GM12892 (cell line): ENCODE data around the gene DHRSX.
"Not testable (repeated sequence)": the region's sequence is repeated elsewhere in the genome, so short reads cannot be mapped to it uniquely, and the experiment has no call there.

ENCODE experiments used
- DNase-seq: peaks from one replicate; pipeline ENCODE4 v3.0.0; 2011; ENCODE audit not compliant: insufficient read length
- FAIRE-seq: peaks from 2 replicates; lab custom pipeline; 2011; peaks lifted over from hg19 to GRCh38; lab: Jason Lieb, UNC
- POLR2A ChIP-seq: IDR thresholded peaks from 2 replicates; pipeline ENCODE4 v1.6.1; 2011; ENCODE audit warnings: low read depth, low read length, control low read depth
- POLR2AphosphoS5 ChIP-seq: IDR thresholded peaks from 2 replicates; pipeline ENCODE4 v1.6.1; 2011; ENCODE audit warnings: low read depth, low read length, control low read depth
- TAF1 ChIP-seq: IDR thresholded peaks from 2 replicates; pipeline ENCODE4 v1.6.1; 2011; ENCODE audit warnings: low read depth, mild to moderate bottlenecking, control low read depth, low read length, borderline replicate concordance

The DHRSX gene

DNA sequence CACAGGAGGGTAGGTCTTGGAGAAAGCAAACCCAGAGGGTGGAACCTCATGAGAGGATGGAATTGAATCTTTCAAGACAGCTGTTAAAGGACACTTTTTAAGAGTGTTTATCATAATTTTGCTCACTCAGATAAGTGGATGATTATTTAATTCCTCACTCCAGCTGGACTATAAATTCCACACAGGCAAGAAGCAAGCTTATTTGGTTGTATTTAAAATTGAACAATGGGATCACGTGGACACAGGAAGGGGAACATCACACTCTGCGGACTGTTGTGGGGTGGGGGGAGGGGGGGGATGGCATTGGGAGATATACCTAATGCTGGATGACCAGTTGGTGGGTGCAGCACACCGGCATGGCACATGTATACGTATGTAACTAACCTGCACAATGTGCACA is 116.3 kb downstream of the DHRSX start:
- no peak for FAIRE-seq
- TF ChIP-seq POLR2AphosphoS5: no peak
- no peak for TF ChIP-seq POLR2A
- no peak for TF ChIP-seq TAF1
- DNase-seq: no peak

DNA sequence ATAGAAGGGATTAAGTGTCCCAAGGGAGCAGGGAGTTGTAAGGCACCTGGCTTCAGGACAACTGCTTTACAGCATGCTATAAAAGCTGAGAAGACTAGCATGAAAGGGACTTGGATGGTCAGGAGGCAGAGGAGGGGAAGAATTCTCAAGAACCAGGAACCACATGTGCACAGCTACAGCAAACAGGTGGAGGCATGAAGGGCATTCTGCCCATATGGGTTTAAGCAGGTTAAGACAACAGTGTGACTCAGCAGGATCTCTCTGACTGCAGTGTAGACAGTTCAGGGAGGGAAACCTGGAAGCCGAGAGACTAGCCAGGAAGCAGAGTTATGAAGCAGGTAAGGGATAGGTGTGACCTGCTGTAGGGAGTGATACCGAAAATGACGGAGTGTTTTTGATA is 117.0 kb downstream of the DHRSX start:
- TF ChIP-seq POLR2AphosphoS5: no peak
- no peak for TF ChIP-seq POLR2A
- no peak for TF ChIP-seq TAF1
- DNase-seq: no peak
- no peak for FAIRE-seq

DNA sequence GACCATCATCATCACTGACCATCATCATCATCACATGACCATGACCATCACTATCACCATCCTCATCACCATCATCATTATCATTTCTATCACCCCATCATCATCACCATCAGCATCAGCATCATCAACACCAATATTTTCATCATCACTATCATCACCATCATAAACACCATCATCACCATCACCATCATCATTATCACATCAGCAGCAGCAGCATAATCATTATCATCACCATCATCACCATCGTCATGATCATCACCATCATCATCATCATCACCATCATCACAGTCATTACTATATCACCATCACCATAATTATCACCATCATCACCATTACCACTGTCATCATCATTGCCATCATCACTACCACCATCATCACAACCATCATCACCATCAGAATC is 117.6 kb downstream of the DHRSX start:
- no peak for DNase-seq
- TF ChIP-seq POLR2A: no peak
- TF ChIP-seq POLR2AphosphoS5: no peak
- no peak for TF ChIP-seq TAF1
- FAIRE-seq: no peak

DNA sequence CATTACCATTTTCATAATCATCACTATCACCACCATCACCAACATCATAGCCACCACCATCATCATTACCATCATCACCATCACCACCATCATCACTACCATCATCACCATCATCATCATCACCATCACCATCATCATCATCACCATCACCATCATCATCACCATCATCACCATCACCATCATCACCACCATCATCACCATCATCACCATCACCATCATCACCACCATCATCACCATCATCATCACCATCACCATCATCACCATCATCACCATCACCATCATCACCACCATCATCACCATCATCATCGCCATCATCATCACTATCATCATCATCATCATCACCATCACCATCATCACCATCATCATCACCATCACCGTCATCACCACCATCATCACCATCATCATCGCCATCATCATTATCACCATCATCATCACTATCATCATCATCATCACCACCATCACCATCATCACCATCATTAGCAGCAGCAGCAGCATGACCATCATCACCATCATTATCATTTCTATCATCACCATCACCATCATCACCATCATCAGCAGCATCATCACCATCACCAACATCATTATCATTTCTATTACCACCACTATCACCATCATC is 118.2 kb downstream of the DHRSX start:
- not testable (repeated sequence) for DNase-seq, FAIRE-seq

DNA sequence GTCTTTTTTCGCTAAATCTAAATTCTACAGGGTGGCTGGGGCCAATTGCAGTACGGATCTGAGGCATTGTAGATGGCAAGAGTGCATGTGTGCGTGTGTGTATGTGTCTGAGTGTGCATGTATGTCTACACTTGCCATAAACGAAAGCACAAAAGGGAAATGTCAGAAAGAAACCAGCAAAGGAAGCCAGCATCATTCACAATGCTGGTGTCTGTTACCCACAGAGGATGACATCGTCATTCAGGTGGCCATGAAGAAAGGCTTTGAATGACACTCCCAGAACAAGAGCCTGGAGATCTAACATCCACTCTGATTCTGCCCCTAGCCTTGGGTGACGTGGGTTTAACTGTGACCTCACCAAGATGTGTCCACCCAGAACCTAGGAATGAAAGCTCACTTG is 124.6 kb downstream of the DHRSX start:
- no peak for TF ChIP-seq POLR2AphosphoS5
- no peak for TF ChIP-seq POLR2A
- TF ChIP-seq TAF1: no peak
- FAIRE-seq (no peak), DNase-seq (no peak)

DNA sequence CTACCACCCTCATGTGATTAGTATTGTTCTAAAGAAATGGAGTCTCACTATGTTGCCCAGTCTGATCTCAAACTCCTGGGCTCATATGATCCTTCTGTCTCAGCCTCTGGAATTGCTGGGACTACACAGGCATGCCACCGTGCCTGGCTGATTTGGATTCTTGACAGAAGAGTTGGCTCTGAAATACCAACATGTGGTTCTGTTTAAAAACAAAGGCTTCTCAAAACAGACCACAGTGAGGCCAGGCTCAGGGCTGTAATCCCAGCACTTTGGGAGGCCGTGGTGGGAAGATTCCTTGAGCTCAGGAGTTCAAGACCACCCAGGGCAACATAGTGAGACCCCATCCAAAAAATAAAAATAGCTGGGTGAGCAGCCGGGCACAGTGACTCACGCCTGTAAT is 126.7 kb downstream of the DHRSX start:
- DNase-seq (no peak), FAIRE-seq (no peak)
- TF ChIP-seq TAF1 (no peak), POLR2A (no peak), POLR2AphosphoS5 (no peak)

DNA sequence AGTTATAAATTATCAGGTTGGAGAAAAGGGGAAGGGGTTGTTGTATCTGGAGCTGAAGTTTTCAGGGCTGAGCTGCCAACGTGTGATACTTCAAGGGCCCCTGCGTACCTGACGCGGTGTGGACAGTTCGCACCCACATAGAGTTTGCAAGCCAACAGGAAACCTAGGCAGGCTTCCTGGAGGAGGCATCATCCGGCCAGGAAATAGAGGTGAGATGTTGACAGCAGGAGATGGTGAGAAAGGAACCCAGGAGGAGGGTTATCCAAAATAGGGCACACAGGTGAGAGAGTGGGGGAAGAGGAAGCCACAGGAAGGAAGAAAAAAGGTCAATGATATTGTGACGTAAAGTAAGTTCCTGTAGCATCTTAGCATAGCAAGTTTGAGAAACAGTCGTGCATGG is 127.2 kb downstream of the DHRSX start:
- TF ChIP-seq POLR2AphosphoS5 (no peak), POLR2A (no peak), TAF1 (no peak)
- no peak for DNase-seq
- peak; percentile 5 for FAIRE-seq

DNA sequence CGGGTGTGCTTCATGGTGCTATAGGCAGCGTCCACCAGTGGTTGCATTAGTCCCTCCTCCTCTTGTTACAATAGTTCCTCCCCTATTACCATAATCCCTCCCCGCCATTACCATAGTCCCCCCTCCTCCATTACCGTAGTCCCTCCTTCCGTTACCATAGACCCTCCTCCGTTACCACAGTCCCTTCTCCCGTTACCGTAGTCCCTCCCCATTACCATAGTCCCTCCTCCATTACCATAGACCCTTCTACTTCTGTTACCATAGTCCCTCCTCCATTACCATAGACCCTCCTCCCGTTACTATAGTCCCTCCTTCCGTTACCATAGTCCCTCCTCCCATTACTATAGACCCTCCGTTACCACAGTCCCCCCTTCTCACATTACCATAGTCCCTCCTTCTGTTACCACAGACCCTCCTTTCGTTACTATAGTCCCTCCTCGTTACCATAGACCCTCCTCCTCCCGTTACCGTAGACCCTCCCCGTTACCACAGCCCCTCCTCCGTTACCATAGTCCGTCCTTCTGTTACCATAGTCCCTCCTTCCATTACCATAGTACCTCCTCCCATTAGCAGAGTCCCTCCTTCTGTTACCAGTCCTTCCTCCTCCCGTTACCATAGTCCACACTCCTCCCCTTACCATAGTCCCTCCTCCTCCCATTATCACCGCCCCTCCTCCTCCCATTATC is 129.6 kb downstream of the DHRSX start:
- TF ChIP-seq TAF1 (no peak), POLR2A (no peak), POLR2AphosphoS5 (no peak)
- FAIRE-seq: no peak
- DNase-seq: no peak

DNA sequence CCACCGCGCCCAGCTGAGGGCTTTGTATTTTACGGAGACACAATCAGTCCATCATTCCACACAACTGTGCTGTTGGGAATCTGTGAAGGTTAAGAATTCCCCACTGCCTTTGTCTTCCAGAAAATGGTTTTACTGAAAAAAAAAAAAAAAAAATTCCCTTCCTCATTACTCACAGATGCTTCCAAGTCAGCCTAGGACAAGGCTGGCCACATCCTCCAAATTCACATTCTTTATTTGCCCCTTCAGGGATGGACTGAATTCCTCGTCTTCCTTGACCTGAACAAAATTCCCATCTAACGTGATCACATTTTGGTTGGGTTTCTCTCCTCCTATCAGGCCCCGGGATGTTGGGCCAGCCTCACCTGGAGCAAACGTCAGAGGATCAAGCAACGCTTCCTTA is 130.3 kb downstream of the DHRSX start:
- TF ChIP-seq TAF1 (no peak), POLR2AphosphoS5 (no peak)
- FAIRE-seq: no peak
- DNase-seq: no peak

DNA sequence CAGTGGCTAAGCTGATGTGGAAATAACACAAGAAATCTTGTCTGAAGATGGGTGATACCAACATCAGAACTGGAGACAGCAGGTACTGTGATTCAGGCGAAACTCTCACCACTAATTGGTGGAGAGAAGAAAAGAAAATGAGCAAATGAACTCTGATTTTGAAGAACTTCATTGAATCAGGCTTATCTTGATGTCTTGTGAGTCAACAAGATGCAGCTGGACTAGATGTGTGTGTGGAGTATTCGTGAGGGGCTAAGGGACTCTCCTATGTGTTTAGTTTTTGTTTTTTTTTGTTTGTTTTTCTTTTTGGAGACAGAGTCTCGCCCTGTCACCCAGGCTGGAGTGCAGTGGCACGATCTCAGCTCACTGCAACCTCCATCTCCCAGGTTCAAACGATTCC is 131.6 kb downstream of the DHRSX start:
- DNase-seq: no peak
- TF ChIP-seq POLR2A (no peak), POLR2AphosphoS5 (no peak), TAF1 (no peak)
- FAIRE-seq: no peak

DNA sequence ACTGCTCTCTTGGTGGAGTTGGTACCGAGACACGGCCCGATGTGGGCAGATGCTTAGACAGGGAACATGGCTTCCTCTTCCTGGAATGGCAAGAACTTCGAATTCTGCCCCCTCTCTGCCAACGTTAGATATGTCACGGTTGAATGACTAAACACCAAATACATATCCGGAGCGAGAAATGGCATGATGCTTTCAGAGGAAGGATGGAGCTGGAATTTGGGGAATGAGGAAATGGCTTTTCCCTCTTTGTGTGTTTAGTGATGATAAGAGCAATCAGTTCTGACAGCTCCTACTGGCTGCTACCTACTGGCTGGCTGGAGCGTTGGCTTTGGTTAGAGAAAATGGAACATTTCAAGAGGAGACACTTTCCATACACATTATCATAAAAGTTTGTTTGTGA is 140.0 kb downstream of the DHRSX start:
- TF ChIP-seq POLR2A (no peak), TAF1 (no peak), POLR2AphosphoS5 (no peak)
- FAIRE-seq (no peak), DNase-seq (no peak)

DNA sequence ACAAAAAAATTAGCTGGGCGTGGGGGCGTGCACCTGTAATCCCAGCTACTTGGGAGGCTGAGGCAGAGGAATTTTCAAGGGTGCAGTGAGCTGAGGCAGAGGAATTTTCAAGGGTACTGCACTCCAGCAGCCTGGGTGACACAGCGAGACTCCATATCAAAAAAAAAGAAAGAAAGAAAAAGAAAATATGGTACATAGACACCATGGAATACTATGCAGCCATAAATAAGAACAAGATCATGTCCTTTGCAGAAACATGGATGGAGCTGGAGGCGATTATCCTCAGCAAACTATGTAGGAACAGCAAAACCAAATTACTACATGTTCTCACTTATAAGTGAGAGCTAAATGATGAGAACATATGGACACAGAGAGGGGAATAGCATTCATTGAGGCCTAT is 141.3 kb downstream of the DHRSX start:
- FAIRE-seq, DNase-seq: not testable (repeated sequence)
